ENCODE data around the gene MAPK6. TPM values are rescaled to one million over a fixed set of nuclear protein-coding genes. Genes with fewer than 3 reads are reported as not detected.
A peak's percentile ranks its signal among the peaks of the same experiment; 100 is the strongest.
"Not testable (repeated sequence)": the region's sequence is repeated elsewhere in the genome, so short reads cannot be mapped to it uniquely, and the experiment has no call there.

The MAPK6 gene
- total and polyA plus RNA-seq, 5 experiments from 2014 or later = 5.3 to 21.7 (median 6.3) TPM

DNA sequence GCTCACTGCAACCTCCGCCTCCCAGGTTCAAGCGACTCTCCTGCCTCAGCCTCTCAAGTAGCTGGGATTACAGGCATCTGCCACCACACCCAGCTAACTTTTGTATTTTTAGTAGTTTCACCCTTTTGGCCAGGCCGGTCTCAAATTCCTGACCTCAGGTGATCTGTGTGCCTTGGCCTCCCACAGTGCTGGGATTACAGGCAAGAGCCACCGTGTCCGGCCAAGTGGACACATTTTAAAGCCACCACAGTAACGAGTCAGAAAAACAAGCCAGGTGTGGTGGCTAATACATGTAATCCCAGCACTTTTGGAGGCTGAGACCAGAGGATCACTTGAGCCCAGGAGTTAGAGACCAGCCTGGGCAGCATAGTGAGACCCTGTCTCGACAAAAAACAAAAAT, 35.8 kb downstream of the MAPK6 start:
- not testable (repeated sequence) for H3K27ac Mint-ChIP-seq, H3K9me3 Mint-ChIP-seq, H3K27me3 Mint-ChIP-seq, ATAC-seq, H3K4me1 Mint-ChIP-seq, DNase-seq, H3K4me3 Mint-ChIP-seq
- peaks cover 0 to 34% (median 26%) of the 10 kb centered on the region in 3 donors for H3K36me3 Mint-ChIP-seq
- POLR2A ChIA-PET = interaction anchor here (0.6 kb wide), 1 partner anchor 77 kb away, joined by 3 read pairs; no protein-coding TSS in a partner anchor

DNA sequence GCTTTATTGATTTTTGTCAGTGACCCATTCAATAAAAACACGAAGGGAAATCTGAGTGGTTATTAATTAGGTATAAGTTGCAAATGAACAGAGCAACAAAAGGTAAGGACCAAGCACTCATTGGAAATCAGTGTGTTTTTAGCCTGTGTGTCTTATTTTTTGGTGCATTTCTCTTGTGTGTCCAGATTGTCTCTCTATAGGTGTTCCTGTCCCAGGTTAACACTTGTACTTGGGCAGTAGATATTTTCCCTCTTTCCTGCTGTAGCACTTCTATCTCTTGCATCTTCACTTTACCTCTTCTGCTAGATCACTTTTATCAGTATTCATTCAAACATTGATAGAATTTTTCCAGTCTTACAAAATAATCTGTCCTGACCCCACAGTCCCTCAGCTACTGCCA, 37.0 kb downstream of the MAPK6 start:
- POLR2A ChIA-PET = no interaction called here
- H3K27me3 Mint-ChIP-seq = no peaks in the 10 kb centered on the region
- DNase-seq = no peak
- no peak for ATAC-seq
- peaks cover 0 to 37% (median 21%) of the 10 kb centered on the region in 3 donors for H3K36me3 Mint-ChIP-seq
- no peak overlapping the region for H3K4me3 Mint-ChIP-seq
- no peak overlapping the region for H3K27ac Mint-ChIP-seq
- no peaks in the 10 kb centered on the region for H3K9me3 Mint-ChIP-seq
- H3K4me1 Mint-ChIP-seq = peaks cover 0 to 5% (median 3%) of the 10 kb centered on the region in 4 donors

DNA sequence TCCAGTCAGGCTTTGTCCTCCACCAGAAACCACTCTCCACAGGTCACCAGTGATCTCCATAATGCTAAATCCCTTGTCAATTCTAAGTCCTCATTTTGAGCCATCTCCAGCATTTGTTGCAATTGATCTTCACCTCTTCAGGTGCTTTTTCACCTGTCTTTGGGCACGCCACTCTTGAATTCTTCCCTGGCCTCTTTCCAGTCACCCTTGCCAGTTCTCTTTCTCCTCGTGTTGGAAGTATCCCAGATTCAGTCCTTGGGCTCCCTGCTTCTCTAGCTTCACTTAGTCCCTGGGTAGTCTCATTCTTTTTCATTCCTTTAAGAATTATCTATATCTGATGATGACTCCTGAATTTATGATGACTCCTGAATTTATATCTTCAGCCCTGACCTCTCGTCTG, 37.5 kb downstream of the MAPK6 start:
- H3K4me1 Mint-ChIP-seq = peaks cover 0 to 5% (median 3%) of the 10 kb centered on the region in 4 donors
- POLR2A ChIA-PET = no interaction called here
- no peaks in the 10 kb centered on the region for H3K9me3 Mint-ChIP-seq
- no peak overlapping the region for H3K27ac Mint-ChIP-seq
- H3K27me3 Mint-ChIP-seq = no peaks in the 10 kb centered on the region
- ATAC-seq = no peak
- peaks cover 0 to 40% (median 23%) of the 10 kb centered on the region in 3 donors for H3K36me3 Mint-ChIP-seq
- DNase-seq = no peak
- H3K4me3 Mint-ChIP-seq = no peak overlapping the region

DNA sequence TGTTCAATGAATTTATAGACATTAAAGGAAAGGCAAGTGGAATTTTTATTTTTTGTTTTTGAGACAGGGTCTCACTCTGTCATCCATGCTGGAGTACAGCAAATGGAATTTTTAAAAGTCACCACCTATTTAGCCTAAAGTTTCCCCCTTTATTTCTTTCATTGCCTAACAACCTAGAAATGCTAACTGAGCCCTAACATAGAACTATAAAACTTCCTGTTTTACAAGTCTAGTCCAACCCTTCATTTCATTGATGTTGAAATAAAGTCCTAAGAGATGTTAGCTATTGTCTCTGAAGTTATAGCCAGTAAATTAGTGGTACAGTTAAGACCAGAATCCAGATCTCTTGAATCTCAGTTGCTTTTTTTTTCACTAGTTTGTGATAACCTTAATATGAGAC, 39.0 kb downstream of the MAPK6 start:
- Mint-ChIP-seq H3K27me3 (no peaks in the 10 kb centered on the region), H3K9me3 (no peaks in the 10 kb centered on the region), H3K4me3 (no peak overlapping the region), H3K36me3 (peaks cover 0 to 45% (median 13%) of the 10 kb centered on the region in 3 donors), H3K4me1 (peaks cover 0 to 4% (median 2%) of the 10 kb centered on the region in 4 donors), H3K27ac (peak overlapping the region in 2 of 10 donors; percentile 5 to 38)
- DNase-seq (no peak), ATAC-seq (no peak)
- POLR2A ChIA-PET = no interaction called here

DNA sequence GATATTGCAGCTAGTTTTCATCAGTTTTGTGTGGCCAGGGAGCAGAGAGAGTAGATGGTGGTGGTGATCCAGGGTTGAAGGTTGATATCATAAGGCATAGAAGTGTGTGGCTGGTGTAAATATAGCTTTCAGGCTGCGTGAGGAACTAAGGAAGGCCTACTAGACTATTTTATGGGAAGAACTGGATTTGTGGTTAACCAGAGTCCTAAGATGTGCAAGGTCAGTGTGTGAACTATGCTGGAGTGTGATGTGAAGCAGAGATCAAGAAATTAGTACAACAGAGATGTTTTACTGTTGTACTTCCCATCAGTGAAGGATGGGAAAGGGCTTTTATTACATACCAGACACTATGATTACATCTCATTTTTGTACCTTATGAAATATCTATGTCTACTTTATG, 41.5 kb downstream of the MAPK6 start:
- H3K9me3 Mint-ChIP-seq = no peaks in the 10 kb centered on the region
- peak overlapping the region in 9 of 10 donors; percentile 0 to 41 (median 24) for H3K27ac Mint-ChIP-seq
- peaks cover 5 to 57% (median 11%) of the 10 kb centered on the region in 3 donors for H3K36me3 Mint-ChIP-seq
- H3K4me1 Mint-ChIP-seq = peaks cover 0 to 4% (median 2%) of the 10 kb centered on the region in 4 donors
- POLR2A ChIA-PET = no interaction called here
- no peak for ATAC-seq
- H3K27me3 Mint-ChIP-seq = no peaks in the 10 kb centered on the region
- H3K4me3 Mint-ChIP-seq = no peak overlapping the region
- no peak for DNase-seq

DNA sequence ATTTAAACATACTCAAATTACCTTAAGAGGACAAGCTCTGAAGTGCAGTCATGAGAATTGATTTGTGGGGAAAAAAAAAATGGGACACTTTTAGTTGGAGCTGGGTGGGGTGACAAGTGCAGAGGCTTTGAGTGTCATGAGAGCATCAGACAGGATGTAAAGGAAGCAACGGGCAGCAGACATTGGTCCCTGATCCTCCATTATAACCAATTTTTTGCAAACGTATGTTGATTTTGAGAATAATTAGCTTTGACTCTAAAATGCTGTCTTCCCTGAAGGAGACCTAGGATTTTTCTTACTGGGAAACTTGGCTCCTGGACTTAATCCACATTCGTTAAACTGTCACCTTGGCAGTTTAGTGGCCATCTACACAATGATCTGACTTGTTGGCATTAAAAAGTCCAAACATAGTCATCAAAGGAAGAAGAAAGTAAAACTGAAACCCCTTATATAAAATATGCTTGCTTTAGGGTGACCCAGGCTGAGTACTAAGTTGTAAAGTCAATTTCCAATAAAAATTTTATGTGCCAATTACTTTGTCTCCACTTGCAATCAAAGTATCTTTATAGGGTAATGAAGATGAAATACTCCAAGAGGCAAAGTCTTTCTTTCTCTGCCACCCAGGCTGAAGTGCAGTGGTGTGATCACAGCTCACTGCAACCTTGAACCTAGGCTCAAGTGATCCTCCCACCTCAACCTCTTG, 48.0 kb downstream of the MAPK6 start:
- H3K9me3 Mint-ChIP-seq = no peaks in the 10 kb centered on the region
- H3K27ac Mint-ChIP-seq = peak overlapping the region in 8 of 10 donors; percentile 4 to 61 (median 37)
- ATAC-seq = no peak
- H3K4me1 Mint-ChIP-seq = peaks cover 5 to 15% (median 13%) of the 10 kb centered on the region in 4 donors
- no peaks in the 10 kb centered on the region for H3K27me3 Mint-ChIP-seq
- peaks cover 5 to 39% (median 6%) of the 10 kb centered on the region in 3 donors for H3K36me3 Mint-ChIP-seq
- no peak overlapping the region for H3K4me3 Mint-ChIP-seq
- POLR2A ChIA-PET = interaction anchor here (1.0 to 1.3 kb wide), 2 partner anchors 14 to 19 kb away, joined by 4 read pairs; no protein-coding TSS in a partner anchor
- no peak for DNase-seq

DNA sequence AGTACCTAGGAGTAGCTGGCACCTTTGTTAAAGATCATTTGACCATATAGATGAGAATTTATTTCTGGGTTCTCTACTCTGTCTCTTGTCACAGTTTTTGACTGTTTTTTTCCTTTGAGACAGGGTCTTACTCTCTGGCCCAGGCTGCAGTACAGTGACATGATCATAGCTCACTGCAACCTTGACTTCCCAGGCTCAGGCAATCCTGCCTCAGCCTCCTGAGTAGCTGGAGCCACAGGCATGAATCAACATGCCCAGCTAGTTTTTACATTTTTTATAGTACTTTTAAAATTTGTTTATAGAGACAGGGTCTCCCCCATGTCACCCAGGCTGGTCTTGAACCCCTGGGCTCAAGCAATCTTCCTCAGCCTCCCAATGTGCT, 48.5 kb downstream of the MAPK6 start:
- peak overlapping the region in 9 of 10 donors; percentile 4 to 79 (median 37) for H3K27ac Mint-ChIP-seq
- ATAC-seq = no peak
- H3K4me3 Mint-ChIP-seq = no peak overlapping the region
- H3K36me3 Mint-ChIP-seq = peaks cover 5 to 34% (median 6%) of the 10 kb centered on the region in 3 donors
- H3K9me3 Mint-ChIP-seq = no peaks in the 10 kb centered on the region
- no peaks in the 10 kb centered on the region for H3K27me3 Mint-ChIP-seq
- DNase-seq = no peak
- peaks cover 5 to 15% (median 13%) of the 10 kb centered on the region in 4 donors for H3K4me1 Mint-ChIP-seq
- POLR2A ChIA-PET = interaction anchor here (1.3 kb wide), 1 partner anchor 20 kb away, joined by 4 read pairs; no protein-coding TSS in a partner anchor

DNA sequence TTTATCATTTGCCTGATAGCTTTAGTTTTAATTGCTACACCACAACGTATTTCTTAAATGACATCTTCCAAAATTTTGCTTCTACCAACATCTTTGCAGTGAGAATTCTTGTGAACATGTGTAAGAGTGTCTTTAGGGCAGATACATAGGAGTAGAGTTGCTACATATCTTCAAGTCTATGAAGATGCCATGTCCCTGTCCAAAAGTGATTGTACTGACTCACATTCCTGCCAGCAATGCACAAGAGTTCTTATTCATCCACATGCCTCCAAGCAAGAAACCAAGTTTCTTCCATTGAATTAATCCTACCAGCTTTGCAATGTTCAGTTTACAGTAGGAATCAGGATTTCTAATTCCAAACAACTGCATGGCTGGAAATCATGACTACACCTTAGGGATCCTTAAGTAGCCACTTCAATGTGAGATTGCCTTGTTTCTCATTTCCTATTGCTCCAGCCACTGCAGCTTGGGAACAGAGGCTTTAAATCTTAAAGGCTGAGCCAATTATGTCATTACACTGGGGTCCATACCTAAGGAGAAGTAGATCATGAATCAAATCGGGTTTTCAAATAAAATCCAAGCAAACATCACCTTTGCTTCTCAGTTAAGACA, 49.1 kb downstream of the MAPK6 start:
- H3K27me3 Mint-ChIP-seq = no peaks in the 10 kb centered on the region
- peak overlapping the region in 5 of 10 donors; percentile 30 to 79 (median 37) for H3K27ac Mint-ChIP-seq
- POLR2A ChIA-PET = interaction anchor here (1.3 kb wide), 1 partner anchor 11 kb away, joined by 3 read pairs; no protein-coding TSS in a partner anchor
- no peak overlapping the region for H3K4me3 Mint-ChIP-seq
- H3K36me3 Mint-ChIP-seq = peaks cover 5 to 28% (median 6%) of the 10 kb centered on the region in 3 donors
- no peak for DNase-seq
- no peaks in the 10 kb centered on the region for H3K9me3 Mint-ChIP-seq
- no peak for ATAC-seq
- H3K4me1 Mint-ChIP-seq = peaks cover 5 to 15% (median 13%) of the 10 kb centered on the region in 4 donors

DNA sequence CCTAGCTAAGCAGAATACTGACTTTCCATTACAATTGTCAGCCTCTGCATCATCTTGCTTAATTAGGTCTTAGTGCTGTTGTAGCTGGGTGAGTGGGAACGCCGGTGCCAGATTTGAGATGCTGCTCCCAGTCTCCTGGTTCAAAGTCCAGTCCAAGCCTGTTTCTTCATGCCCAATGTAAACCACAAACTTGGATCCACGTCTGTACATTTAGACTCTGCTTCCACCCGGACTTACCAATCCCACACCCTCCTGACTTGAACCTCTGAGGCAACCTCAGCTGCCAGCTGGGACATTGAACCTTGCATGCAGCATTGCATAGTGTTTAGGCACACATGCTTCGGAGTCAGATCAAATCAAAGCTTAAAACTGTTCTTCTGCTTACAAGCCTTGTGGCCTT, 50.5 kb downstream of the MAPK6 start:
- Mint-ChIP-seq H3K27ac (no peak overlapping the region), H3K36me3 (peaks cover 0 to 13% (median 0%) of the 10 kb centered on the region in 3 donors), H3K9me3 (no peaks in the 10 kb centered on the region), H3K4me3 (no peak overlapping the region), H3K27me3 (no peaks in the 10 kb centered on the region), H3K4me1 (peaks cover 5 to 15% (median 13%) of the 10 kb centered on the region in 4 donors)
- ATAC-seq = no peak
- POLR2A ChIA-PET = interaction anchor here (0.5 to 1.3 kb wide), 2 partner anchors 10 to 164 kb away, joined by 3 read pairs; no protein-coding TSS in a partner anchor
- no peak for DNase-seq

DNA sequence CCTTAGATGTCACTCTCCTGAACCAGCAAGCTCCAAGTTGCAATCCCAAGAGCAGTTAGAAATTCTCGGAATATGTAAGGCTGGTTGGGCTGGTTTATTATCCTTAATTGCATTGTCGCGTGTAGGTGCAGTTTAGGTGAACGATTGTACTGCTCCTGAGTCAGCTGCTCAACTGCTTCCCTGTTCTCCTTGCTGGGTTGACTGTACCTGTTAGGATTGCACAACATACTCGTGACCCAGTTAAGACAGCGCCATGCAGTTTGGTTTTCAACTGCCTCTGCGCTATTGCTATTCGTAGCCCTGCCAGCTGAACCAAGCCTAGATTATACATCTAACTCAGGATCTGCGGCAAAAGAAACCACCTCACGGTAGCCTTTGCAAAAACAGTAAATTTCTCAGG, 52.6 kb downstream of the MAPK6 start:
- POLR2A ChIA-PET = interaction anchor here (0.7 kb wide), 1 partner anchor 141 kb away, joined by 4 read pairs; no protein-coding TSS in a partner anchor
- peaks cover 0 to 3% (median 0%) of the 10 kb centered on the region in 3 donors for H3K36me3 Mint-ChIP-seq
- ATAC-seq (no peak), DNase-seq (no peak)
- no peaks in the 10 kb centered on the region for H3K27me3 Mint-ChIP-seq
- H3K27ac Mint-ChIP-seq = peak overlapping the region in 1 of 10 donors; percentile 79
- peaks cover 5 to 15% (median 13%) of the 10 kb centered on the region in 4 donors for H3K4me1 Mint-ChIP-seq
- H3K9me3 Mint-ChIP-seq = no peaks in the 10 kb centered on the region
- H3K4me3 Mint-ChIP-seq = no peak overlapping the region

DNA sequence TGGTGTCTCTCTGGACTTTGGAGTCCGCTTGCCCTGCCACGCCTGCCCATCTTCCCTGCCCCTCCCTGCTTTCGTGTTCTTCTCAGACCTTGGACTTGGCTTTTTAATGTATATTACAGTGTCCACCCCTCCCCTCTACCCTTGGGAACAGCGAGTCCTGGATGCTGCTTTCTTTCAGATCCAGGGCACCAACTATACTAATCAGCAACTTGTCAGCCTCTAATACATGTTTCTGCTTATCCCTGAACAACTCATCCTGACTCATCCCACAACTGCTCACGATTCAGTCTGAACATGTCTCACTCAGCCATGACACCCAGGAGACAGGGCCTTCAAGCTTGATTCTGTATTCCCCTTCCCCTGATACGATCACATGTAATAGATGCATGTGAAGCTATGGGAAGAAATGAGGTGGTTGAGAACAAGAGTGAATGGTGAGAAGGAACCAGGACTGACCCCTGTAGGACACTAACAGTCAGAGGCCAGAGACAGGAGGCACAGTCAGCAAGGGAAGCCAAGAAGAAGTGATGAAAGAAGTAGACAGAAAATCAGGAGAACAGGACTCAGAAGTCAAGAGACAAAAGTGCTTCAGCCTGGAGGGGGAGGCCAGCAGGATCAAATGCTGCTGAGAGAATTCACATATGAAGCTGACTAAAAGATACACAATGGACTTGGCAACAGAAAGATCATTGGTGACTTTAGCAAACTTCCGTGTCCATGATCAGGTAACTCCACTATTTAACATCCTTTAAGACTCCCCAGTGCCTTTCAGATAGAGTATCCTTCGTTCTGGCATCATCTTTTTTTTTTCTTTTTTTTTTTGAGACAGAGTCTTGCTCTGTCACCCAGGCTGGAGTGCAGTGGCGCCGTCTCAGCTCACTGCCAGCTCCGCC, 58.1 kb downstream of the MAPK6 start:
- POLR2A ChIA-PET = interaction anchor here (0.5 to 1.8 kb wide), 4 partner anchors 57 to 444 kb away, joined by 3 to 7 read pairs (median 3); partner anchors contain the start of gene LEO1
- H3K27ac Mint-ChIP-seq = no peak overlapping the region

More for the DNA sequence above, 58.1 kb downstream of the MAPK6 start:
- Mint-ChIP-seq H3K36me3 (no peaks in the 10 kb centered on the region), H3K4me1 (peaks cover under 1 to 9% (median 6%) of the 10 kb centered on the region in 4 donors), H3K4me3 (no peak overlapping the region), H3K27me3 (peaks cover 0 to 10% (median 2%) of the 10 kb centered on the region in 5 donors), H3K9me3 (no peaks in the 10 kb centered on the region)
- DNase-seq = no peak
- ATAC-seq = no peak

Data from naive thymus-derived CD8-positive, alpha-beta T cell (primary cell).